ENCODE results near the gene DDX55.
"Not testable (repeated sequence)": the region's sequence is repeated elsewhere in the genome, so short reads cannot be mapped to it uniquely, and the experiment has no call there.

The DDX55 gene

DNA sequence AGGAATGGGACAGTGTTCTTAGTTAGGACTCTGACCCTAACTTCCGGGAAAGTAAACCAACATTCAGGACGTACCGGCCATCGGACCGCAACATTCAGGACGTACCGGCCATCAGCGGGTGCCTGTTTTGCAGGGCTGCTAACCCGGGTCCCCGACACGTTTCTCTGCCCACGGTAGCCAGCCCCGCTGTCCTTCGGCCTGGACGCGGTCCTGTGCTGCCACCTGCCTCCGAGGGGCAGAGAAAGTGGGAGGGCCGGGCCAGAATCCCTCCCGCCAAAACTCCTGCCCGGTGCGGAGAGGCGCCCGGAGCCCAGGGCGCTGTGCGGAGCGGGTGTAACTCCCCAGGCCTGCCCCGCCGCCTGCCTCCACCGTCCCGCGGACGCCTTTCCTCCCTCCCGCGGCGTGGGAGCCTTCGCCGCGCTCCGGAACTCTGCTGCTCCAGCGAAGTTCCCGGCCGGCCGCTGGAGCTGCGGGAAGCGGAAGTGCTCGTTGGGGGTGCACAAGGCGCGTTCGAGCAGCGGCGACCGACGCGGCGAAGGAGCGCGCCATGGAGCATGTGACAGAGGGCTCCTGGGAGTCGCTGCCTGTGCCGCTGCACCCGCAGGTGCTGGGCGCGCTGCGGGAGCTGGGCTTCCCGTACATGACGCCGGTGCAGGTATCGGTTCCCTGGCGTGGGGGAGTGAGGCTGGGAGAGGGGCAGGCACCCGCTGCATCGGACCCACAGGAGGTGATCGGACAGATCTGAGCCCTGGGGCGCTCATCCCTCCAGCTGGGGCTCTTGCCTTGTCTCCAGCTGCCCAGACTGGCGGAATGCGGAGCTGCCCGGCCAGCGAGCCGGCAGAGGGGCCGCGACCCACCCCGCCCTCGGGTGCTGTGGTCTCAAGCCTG lies at the start of gene DDX55:
DDX55 (plus strand) TSS at position 498 of the 888 bp plus-strand sequence; CDS start at position 548, 50 bp downstream.
- DNase-seq (ENCODE audit: low read depth in 2 of 2) = peak; percentile 76 to 82

- not testable (repeated sequence) for DNase-seq (ENCODE audit: low read depth in 2 of 2)
Measured at GRCh38 chr12:123554136-123554535, 47.8 kb upstream of the DDX55 start.

DNA sequence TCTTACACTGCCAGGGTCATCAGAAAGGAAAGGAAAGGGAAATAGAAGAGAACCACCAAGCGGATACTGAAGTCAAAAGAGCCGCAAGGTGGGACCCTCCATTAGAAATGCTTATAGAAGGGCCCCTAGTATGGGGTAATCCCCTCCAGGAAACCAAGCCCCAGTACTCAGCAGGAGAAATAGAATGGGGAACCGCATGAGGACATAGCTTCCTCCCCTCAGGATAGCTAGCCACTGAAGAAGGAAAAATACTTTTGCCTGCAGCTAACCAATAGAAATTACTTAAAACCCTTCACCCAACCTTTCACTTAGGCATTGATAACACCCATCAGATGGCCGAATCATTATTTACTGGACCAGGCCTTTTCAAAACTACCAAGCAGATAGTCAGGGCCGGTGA lies 47.1 kb upstream of the DDX55 start:
- not testable (repeated sequence) for DNase-seq (ENCODE audit: low read depth in 2 of 2)

DNA sequence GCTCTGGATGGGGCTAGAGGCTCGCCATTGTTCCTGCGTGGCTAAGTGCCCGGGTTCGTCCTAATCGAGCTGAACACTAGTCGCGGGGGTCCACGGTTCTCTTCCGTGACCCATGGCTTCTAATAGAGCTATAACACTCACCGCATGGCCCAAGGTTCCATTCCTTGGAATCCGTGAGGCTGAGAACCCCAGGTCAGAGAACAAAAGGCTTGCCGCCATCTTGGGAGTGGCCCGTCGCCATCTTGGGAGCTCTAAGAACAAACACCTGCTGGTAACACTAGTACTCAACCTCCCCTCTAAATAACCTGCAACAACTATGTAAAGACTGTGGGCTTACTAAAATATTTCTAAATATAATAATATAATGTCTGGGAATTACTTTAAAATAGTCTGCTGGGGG lies 43.4 kb upstream of the DDX55 start:
- not testable (repeated sequence) for DNase-seq (ENCODE audit: low read depth in 2 of 2)

DNA sequence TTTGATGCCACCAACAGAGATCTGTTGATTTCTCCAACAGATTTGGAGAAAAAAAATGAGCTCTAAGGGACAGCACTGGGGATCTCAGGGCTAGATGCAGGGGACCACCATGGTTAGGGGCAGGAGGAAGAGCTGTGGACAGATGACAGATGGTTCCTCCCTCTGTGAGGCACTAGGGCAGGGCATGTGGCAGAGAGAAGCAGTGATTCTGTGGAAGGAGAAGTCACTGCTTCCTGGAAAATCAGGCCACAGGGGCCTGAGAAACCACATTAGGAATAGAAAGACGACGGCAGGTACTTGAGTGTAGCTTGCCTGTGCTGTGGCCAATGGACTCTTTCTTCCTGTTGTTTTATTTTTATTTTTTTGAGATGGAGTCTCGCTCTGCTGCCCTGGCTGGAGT lies 42.4 kb upstream of the DDX55 start:
- DNase-seq (ENCODE audit: low read depth in 2 of 2) = no peak

GRCh38 chr12:123571343-123571813 lies 30.5 kb upstream of the DDX55 start:
- DNase-seq (ENCODE audit: low read depth in 2 of 2) = no peak

DNA sequence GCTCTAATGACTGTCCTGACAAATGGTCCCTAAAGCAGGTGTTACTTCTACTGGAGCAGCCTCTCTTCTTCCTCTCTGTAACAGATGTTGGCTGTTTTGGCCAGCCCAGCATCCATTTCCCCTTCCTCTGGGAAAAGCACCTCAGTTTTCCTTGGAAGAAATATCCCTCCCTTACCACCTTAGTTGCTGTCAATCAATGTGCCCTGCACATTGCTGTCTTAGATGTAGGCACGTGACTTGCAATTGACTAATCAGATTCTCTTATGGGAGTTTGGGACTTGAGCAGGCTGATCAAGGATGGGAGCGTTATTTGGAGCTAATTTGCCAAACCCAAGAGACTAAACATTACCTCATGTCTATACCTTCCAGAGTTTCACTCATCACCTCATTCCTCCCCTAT lies 29.5 kb upstream of the DDX55 start:
- DNase-seq (ENCODE audit: low read depth in 2 of 2) = no peak

- DNase-seq (ENCODE audit: low read depth in 2 of 2) = no peak
Measured at GRCh38 chr12:123573870-123574269, 28.0 kb upstream of the DDX55 start.

GRCh38 chr12:123576611-123577010 lies 25.3 kb upstream of the DDX55 start:
- no peak for DNase-seq (ENCODE audit: low read depth in 2 of 2)

- DNase-seq (ENCODE audit: low read depth in 2 of 2) = no peak
Measured at GRCh38 chr12:123578243-123578642, 23.7 kb upstream of the DDX55 start.

GRCh38 chr12:123578829-123579228 lies 23.1 kb upstream of the DDX55 start:
- not testable (repeated sequence) for DNase-seq (ENCODE audit: low read depth in 2 of 2)

GRCh38 chr12:123580772-123581171 lies 21.1 kb upstream of the DDX55 start:
- DNase-seq (ENCODE audit: low read depth in 2 of 2) = no peak

DNA sequence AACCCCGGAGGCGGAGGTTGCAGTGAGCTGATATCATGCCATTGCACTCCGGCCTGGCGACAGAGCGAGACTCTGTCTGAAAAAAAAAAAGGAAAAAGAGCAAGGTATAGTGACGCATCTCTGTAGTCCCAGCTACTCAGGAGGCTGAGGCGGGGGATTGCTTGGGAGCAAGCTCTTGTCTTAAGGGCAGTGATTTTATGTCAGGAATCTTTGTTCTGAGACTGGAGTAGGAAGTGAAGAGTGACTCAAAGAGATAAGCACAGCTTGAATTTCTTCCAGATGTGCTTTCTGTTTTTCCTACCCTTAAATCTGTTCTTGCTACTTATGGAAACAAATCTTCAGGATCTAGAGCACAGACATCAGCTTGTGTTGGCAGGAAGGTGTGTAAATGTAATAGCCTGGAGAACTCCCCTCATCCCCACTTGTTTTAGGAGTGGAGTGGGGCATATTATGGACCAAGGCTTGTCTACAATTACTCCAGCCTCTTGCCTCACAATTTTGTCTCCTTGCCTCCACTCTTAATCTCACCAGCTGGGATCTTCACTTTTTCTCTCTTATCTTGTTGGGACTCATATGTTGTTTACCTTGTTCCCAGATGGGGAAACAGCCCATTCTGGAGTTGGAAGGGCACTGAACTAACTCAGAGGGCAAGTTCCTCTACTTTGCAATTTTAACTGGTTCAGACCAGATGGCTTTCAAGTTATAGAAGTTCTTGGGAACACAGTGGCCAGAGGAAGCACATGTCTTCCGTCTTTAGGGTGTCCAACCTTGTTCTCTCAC lies 10.0 kb upstream of the DDX55 start:
- no peak for DNase-seq (ENCODE audit: low read depth in 2 of 2)

GRCh38 chr12:123595729-123596128 lies 6.2 kb upstream of the DDX55 start:
- DNase-seq (ENCODE audit: low read depth in 2 of 2) = no peak

- DNase-seq (ENCODE audit: low read depth in 2 of 2) = no peak
Measured at GRCh38 chr12:123597100-123597499, 4.8 kb upstream of the DDX55 start.

DNA sequence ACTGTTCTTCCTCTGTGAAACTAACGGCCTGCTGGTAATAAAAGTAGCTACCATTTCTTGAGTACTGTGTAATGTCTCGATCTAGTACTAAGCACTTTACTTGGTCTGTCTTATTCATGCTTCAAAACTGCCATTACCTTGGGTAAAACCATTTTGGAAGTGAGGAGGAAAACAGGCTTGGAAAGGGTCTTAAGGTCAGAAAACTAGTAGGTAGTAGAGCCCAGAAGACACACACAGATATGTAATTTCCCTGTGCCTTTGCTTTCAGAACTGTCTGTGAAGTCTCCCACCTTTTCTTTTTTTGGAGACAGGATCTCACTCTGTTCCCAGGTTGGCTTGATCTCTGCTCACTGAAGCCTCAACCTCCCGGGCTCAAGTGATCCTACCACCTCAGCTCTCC lies 3.4 kb upstream of the DDX55 start:
- DNase-seq (ENCODE audit: low read depth in 2 of 2) = no peak

- no peak for DNase-seq (ENCODE audit: low read depth in 2 of 2)
Measured at GRCh38 chr12:123599310-123599709, 2.6 kb upstream of the DDX55 start.

GRCh38 chr12:123599721-123600120 lies 2.2 kb upstream of the DDX55 start:
- no peak for DNase-seq (ENCODE audit: low read depth in 2 of 2)

GRCh38 chr12:123602651-123603195 lies 824 bp downstream of the DDX55 start:
- no peak for DNase-seq (ENCODE audit: low read depth in 2 of 2)

GRCh38 chr12:123603495-123603894 lies 1.6 kb downstream of the DDX55 start:
- DNase-seq (ENCODE audit: low read depth in 2 of 2) = not testable (repeated sequence)

GRCh38 chr12:123607756-123608155 lies 5.9 kb downstream of the DDX55 start:
- no peak for DNase-seq (ENCODE audit: low read depth in 2 of 2)

GRCh38 chr12:123608182-123608581 lies 6.3 kb downstream of the DDX55 start:
- no peak for DNase-seq (ENCODE audit: low read depth in 2 of 2)

Measured in activated CD4-positive, alpha-beta T cell treated with anti-CD3 and anti-CD28 coated beads for 24 hours (primary cell).